Left kidney (tissue), 2 donors: ENCODE results near the gene WHAMM. TPM values are rescaled to one million over a fixed set of nuclear protein-coding genes. Genes with fewer than 3 reads are reported as not detected.

Source experiments
- DNase-seq: peaks from one replicate; pipeline ENCODE4 v3.0.0-alpha.2; 2013
- polyA plus RNA-seq: library from polyadenylated mRNA; unstranded; fragments of 120-200 nt; gene quantifications from one replicate; pipeline ENCODE4 v1.2.1, GENCODE V29; 2013; ENCODE audit not compliant: insufficient read length

The WHAMM gene
- polyA plus RNA-seq, 1 donor: 16.1 TPM

- no peak for DNase-seq
Measured at GRCh38 chr15:82870727-82871320, 61.4 kb downstream of the WHAMM start.

- DNase-seq: no peak
Measured at GRCh38 chr15:82871358-82871757, 61.9 kb downstream of the WHAMM start.

- no peak for DNase-seq
Measured at GRCh38 chr15:82871832-82872484, 62.5 kb downstream of the WHAMM start.

- no peak for DNase-seq
Measured at GRCh38 chr15:82873000-82873680, 63.7 kb downstream of the WHAMM start.

GRCh38 chr15:82874267-82874666 lies 64.8 kb downstream of the WHAMM start:
- no peak for DNase-seq

GRCh38 chr15:82874961-82875360 lies 65.5 kb downstream of the WHAMM start:
- DNase-seq: no peak

DNA sequence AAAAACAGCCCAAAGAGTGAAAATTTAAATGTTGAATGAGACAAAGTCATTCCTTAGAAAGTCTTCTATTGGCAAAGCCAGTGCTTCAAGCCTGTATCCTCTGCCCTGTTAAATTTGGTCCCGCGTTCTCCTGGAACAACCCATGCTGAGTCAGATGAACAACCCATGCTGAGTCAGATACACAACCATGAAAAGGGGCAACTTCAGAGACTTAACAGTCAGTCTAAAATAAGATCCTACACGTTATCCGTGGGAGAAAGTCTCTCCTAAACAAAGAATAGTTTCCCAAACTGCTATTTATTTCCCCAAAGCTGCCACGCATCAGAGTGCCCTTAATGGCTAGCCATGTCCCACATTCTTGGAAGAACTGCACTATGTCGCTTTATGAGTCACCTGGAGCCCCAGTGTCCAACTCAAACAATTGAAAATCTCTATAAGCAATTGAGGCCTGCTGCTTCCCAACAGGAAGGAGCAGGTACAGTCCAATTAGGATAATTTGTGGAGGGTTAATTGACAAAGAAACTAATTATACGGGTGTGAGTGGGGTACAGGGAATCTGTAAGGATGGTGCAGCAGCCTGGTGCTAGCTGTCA lies 66.1 kb downstream of the WHAMM start:
- DNase-seq: no peak

DNA sequence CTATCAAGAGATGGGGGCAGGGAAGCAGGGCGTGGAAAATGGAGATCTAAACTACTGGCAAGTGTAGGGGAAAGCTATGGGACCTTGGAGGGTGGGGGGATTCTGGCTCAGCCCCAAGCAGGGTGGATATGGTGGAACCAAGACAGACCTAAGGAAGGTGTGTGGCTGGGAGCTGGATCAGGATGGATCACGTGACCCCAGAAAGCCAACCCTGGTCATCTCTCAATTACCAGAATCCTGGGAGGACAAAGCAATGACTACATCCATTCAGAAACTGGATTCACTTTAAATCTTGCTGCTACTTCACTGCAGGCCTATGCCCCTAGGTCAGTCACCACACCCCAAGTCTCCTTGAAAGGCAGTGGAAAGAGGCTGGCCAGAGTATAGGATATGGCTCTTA lies 68.4 kb downstream of the WHAMM start:
- DNase-seq: no peak

- DNase-seq: no peak
Measured at GRCh38 chr15:82878325-82878724, 68.9 kb downstream of the WHAMM start.

- DNase-seq: no peak
Measured at GRCh38 chr15:82880704-82881103, 71.3 kb downstream of the WHAMM start.

DNA sequence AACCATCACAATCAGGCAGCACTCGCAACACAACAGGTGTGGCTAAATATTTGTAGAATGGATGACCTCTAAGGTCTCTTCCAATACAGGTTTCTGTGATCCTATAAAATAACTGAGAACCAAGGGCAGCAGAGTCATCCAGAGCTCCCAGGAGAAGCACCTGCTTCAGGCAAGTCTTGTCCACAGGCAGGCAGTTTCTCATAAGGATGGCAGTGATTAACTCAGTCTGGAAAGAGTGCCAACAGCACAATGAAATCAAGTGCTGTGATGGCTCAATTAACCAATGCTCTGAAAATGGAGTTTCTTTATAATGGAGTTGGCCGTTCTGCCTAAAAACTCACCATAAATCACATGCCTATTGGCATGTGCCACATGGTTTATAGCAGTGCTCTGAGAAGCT lies 72.3 kb downstream of the WHAMM start:
- no peak for DNase-seq

GRCh38 chr15:82882273-82882928 lies 73.0 kb downstream of the WHAMM start:
- no peak for DNase-seq

Other genes starting within 250 kb of the WHAMM start
- 2.2 TPM for gene CPEB1, start 162.3 kb upstream of the WHAMM start, polyA plus RNA-seq
- 4.8 TPM for gene AP3B2, start 99.8 kb upstream of the WHAMM start, polyA plus RNA-seq
- 0.12 TPM for gene FSD2, start 3.6 kb upstream of the WHAMM start, polyA plus RNA-seq
- 33.7 TPM for gene HOMER2, start 143.1 kb downstream of the WHAMM start, polyA plus RNA-seq
- 44.1 TPM for gene RAMAC, start 176.6 kb downstream of the WHAMM start, polyA plus RNA-seq
- 29.8 TPM for gene C15orf40, start 202.0 kb downstream of the WHAMM start, polyA plus RNA-seq